Measurements from ENCODE around the gene HELT.

DNA sequence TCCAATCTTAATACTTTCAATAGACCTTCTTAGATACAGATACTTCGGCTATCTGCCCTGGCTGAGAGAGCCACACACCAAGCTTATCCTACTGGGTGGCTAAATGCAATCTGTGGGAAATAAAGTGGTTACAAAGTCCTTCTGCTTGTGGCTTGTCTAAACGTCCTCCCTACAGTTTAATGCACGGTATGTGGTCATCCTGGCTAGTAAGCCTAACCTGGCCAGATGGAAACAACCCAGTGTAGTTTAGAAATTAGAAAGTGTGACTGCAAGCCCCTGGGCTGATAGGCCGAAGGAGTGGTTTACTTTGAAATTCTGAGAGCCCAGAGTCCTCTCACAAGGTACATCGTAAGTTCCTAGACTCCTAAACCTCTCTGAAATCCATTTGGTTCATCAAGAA lies 47.9 kb downstream of the HELT start:
- TF ChIP-seq, protein P1, sequence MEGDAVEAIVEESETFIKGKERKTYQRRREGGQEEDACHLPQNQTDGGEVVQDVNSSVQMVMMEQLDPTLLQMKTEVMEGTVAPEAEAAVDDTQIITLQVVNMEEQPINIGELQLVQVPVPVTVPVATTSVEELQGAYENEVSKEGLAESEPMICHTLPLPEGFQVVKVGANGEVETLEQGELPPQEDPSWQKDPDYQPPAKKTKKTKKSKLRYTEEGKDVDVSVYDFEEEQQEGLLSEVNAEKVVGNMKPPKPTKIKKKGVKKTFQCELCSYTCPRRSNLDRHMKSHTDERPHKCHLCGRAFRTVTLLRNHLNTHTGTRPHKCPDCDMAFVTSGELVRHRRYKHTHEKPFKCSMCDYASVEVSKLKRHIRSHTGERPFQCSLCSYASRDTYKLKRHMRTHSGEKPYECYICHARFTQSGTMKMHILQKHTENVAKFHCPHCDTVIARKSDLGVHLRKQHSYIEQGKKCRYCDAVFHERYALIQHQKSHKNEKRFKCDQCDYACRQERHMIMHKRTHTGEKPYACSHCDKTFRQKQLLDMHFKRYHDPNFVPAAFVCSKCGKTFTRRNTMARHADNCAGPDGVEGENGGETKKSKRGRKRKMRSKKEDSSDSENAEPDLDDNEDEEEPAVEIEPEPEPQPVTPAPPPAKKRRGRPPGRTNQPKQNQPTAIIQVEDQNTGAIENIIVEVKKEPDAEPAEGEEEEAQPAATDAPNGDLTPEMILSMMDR (IDR thresholded peaks at IDR 0.05) = no peak
- TF ChIP-seq POLR2A (IDR thresholded peaks at IDR 0.05) = no peak
